IPS-NIHi7 (cell line): ENCODE data around the gene COL20A1.
"Not testable (repeated sequence)": the region's sequence is repeated elsewhere in the genome, so short reads cannot be mapped to it uniquely, and the experiment has no call there.

Source experiments
- DNase-seq: peaks from one replicate; pipeline ENCODE4 v3.0.0; 2012; ENCODE audit warnings: mixed read lengths; ENCODE audit errors: extremely low spot score

Gene COL20A1

DNA sequence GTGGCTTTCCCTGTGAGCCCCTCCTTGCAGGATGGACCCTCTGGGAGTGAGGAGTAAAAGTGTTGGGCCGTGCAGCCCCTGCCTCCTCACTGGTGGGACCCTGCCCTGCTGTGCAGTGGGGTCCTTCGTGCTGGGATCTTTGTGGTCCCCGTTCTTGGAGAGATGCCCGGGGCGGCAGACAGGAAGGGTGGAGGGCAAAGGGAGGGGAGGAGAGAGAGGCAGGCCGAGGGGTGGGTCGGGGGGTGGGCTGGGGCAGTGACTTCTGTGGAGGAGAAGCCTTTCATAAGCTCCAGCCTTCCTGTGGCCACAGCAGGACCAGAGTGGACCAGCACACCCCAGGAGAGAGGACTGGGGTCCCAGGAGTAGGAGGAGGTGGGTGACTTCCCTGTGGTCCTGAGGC lies at the start of gene COL20A1:
Gene COL20A1, plus strand, starts transcription at position 283 of the 400 bp plus-strand sequence. CDS start 1,922 bp downstream, outside the sequence.
- no peak for DNase-seq

DNA sequence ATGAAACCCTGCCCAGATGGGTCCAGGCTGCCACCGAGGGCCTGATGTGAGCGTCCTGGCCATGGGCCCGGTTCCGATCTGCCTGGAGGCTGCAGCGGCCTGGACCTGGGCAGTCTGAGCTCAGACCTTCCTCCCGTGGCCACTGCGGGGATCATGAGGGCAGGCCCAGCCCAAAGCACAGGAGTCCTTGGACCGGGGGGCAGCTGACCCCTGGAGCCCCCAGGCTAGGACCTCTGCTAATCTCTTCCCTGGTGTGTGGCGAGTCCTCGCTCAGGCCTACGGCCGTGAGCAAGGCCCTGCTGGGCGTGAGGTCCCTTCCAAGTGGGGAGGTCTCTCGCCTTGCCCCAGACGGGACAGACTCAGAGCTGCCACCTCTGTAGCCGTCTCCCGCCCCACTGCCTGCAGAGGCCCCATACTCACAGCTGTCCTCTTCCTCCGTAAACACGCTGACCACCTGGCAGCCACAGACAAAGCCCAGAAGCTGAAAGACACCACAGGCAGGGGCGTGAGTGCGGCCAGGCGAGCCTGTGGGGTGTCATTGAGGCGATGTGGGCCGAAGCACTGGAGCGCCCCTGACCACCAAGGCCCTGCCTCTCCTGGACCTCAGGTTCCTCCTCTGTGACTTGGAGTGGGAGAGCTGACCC lies 49.3 kb upstream of the COL20A1 start:
- DNase-seq: no peak

DNA sequence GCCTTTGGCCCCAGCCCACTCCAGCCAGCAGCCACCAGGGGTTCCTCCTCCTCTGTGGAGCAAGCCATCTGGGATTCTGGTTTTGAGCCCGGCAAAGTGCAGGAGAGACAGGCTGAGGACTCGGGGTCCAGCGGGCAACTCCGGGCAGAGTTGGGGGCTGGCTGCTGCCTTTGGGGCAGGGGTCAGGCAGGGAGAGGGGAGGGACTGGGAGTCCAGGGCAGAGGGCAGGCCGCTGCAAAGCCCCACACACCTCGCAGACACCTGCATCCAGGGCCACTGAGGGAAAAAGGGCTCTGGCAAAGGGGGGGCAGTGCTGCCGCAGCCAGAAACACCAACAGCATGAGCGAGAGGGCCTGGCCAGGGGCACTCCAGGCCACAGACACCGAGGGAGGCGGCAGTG lies 48.5 kb upstream of the COL20A1 start:
- no peak for DNase-seq

DNA sequence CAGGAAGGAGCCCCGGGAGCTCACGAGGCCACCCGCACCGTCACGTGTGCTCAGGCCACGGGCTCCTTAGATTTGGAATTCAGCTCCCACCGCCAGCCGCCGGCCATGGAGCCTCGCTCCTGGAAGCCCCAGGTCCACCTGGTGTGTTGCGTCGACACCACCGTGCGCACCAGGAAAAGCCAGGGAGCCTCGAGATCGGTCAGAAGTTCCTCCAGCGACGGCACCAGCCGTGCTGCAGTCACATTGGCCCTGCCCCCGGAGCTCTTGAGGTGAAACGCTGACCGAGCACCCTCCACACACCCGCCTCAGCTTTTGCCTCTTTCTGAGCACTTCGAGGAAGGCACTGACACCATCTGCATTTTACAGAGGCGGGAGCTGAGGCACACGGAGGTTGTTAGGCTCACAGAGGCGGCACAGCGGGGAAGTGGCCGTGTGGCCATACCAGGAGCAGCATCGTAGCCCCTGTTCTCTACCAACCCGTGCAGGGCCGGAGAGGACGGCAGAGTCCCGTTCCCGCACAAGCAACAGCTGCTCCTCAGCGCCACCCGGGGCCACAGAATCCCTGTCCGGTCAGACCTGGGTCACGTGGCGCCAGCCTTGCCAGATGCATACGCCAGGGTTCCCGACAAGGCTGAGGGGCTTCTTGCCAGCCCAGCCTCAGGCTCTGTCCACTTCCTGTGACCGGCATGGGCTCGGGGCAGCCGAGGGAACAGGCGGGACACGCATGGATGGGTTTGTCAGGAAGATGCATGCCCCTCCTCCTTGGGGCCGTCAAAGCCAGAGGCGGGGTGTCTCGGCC lies 46.3 kb upstream of the COL20A1 start:
- peak; percentile 49 for DNase-seq

DNA sequence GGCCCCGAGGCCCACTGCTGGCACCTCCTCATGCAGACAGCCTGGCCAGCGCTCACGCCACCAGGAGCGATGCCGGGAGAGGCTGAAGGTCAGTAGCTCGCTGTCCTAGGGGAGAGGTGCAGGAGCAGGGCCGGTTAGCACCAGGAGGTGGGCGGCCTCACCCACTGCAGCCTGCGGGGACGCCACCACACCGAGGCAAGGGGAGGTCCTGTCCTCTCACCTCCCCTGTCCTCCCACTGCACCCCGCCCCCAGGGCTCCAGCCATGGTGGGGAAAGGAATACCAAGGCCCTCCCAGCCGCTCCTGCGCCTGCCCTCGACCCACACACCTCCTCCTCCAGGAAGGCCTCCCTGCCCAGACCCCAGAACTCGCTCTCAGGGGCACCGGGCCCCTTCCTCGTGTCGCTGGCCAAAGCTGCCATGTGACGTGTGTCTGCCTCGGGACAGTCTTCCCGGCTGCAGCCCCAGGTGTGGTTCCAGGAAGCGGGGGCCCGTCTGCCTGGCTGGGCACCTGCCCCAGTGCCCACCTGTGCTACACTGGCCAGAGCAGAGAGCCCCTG lies 45.2 kb upstream of the COL20A1 start:
- no peak for DNase-seq

DNA sequence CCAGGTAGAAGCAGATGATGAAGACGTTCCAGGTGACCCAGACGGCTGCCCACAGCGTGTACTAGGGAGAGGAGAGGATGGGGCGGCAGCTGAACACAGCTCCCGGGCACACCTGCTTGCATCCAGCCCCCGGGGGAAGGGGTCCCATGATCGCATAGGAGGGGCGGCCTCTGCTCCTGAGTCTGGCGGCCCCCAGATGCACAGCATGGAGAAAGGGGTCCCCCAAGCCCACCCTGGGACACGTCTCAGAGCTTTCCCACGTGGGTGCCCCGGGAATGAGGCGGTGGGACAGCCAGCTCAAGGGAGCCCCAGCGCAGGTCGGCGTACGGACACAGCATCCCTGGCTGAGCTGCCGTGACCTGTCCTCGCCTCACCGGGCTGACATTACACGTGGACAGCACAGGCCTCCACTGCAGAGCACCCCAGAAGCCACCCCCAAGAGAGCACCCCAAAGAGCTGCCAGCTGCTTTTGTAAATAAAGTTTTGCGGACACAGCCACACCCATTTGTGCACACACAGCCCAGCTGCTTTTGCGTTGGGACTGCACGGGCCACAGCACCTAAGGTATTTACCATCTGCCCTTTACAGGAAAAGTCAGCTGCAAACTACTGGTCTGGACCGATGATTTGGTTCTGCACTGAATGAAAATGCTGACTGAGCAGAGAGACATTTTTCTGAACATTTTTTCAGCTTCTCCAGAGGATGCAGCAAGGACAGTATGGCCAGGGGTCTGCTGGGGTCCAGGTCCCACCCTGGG lies 44.0 kb upstream of the COL20A1 start:
- DNase-seq: no peak

DNA sequence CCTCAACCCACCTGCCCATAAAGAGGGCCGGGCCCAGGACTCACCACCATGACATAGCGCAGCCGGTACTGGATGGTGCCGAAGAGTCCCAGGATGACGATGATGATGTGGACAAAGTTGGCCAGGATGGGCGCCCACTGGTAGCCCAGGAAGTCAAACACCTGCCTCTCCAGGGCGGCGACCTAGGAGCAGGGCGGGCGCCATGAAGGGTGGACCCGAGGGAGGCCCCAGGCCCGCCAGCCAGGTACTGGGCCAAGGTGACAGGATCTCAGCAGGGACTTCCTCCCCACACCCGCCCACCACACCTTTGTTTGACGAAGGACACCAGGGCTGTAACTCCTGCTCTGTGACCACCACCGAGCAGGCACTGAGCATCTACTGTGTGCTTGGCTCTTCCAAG lies 43.1 kb upstream of the COL20A1 start:
- DNase-seq: no peak

DNA sequence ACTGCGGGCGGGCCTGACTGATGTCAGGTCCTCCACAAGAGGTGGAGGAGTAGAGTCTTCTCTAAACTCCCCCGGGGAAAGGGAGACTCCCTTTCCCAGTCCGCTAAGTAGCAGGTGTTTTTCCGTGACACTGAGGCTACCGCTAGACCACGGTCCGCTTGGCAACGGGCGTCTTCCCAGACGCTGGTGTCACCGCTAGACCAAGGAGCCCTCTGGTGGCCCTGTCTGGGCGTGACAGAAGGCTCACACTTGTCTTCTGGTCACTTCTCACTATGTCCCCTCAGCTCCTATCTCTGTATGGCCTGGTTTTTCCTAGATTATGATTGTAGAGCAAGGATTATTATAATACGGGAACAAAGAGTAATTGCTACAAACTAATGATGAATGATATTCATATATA lies 41.6 kb upstream of the COL20A1 start:
- DNase-seq: not testable (repeated sequence)

DNA sequence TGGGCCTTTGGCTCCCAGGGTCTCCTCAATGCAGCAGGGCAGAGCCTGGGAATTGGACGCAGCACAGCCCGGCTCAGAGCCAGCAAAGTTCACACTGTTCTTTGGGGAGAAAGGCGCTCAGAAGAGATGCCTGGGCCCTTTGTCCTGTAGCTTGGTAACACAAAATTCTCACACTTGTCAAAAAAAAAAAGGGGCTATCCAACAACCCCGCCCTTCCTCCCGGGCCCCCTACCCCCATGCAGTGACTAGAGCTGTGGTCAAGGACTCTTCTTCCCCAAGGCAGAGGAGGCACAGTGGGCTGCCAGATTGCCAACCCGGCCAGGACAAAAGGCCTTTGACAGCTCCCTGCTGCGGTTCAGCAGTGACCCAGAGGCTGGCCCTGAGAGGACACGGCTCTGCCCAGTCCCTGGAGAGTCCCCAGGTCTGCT lies 40.7 kb upstream of the COL20A1 start:
- DNase-seq: no peak

DNA sequence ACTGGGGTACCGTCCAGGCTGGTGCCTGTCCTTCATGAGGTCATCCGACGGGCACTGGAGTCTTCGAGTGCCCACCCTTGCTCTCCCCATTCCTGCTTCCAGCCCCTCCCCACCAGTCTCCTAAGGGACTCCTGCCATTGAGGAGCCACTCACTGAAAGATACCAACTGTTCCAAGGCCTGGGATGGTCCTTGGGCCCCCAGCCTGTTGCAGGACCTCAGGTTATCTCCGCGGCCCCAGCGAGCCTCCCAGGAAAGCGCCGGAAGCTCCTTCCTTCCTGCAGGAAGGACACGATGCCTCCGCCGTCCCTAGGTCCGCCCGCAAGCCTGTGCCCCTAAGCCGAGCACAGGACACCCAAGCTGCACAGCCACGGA lies 39.9 kb upstream of the COL20A1 start:
- DNase-seq: no peak

DNA sequence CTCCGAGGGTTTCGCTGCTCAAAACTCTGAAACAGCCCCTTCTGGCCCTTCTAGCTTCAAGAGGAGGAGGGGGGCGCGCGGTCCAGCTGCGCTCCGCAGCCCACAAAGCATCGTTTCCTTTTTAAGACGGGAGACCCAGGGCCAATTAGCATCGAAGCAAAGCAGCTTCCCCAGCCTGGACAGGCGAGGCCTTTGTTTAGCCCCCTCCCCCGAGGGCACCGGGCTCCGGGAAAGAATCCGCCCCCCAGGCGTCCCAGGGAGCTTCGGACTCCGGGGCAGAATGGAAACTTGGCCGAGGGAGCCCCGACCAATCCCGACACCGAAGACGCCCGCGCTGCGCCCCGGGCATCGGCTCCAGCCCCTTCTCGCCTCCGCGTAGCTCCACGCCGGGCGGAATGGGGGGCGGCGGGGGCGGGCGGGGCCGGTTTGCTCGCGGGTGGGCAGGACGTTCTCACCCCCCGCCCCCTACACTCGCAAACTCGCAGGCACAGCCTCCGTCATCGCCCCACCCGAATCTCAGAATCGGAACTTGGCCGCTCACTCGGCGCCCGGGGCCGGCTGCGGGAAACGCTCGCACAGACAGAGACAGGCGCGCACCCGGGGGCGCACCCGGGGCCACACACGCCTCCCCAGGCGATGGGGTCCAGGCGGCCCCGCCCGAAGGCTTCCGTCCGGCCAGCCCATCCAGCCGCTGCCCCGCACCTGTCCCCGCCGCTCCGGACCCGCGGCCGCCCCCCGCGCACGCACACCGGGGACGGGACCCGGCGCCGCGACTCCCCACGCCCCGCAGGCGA lies 39.4 kb upstream of the COL20A1 start:
- peak; percentile 85 for DNase-seq

DNA sequence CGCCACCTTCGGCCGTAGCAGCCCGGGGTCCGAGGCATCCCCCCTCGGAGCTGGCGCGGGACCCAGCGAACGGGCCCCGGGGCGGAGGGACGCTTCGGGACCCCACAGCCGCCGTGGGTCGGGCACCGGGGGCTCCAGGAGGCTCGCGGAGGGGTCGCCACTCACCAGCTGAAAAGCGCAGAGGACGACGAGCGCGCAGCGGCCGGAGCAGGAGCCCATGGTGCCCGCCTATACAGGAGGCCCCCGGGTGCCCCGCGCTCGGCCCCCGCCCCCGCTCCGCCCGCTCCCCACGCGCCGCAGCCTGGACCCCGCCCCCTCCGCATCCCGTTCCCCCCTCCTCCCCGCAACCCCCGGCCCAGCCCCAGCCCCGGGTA lies 38.8 kb upstream of the COL20A1 start, which contains the start of gene NKAIN4:
Gene NKAIN4, minus strand, starts transcription at position 232 of the 374 bp plus-strand sequence. Its CDS starts 13 bp downstream, at position 219.
- no peak for DNase-seq

DNA sequence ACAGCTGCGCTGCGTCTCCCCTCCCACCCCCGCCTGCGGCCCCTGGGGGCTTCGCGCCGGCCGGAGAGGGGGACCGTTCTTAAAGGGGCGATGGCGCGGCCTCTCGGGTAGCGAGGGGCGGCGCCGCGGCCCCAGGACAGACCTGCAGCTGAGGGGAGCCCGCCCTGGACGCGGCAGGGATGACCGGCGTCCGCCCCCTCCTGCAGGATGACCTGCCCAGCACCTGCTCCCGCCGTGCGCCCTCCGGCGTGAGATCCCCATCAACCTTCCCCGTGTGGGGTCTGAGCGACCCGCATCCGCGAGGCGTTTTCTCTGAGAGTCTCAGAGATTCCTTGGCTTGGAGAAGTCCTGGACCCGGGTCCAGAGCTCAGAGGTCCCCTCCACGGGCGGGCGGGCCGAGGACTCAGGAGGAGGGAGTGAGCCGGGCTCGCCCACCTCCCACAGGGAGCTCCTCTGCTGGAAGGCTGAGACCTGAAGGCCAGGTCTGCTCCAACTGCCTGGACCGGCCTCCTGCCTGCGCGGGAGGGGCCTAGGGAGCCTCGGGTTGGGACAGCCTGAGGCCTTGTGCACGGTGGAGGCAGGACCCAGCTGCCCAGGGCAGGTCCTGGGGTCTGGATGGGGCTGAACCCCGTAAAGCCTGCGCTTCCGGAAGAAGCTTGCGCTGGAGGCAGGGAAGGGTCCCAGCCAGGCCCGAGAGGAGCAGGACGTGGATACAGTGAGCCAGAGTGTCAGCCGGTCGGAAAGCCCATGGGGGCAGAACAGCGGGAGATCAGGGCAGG lies 38.2 kb upstream of the COL20A1 start:
- DNase-seq: peak; percentile 67

DNA sequence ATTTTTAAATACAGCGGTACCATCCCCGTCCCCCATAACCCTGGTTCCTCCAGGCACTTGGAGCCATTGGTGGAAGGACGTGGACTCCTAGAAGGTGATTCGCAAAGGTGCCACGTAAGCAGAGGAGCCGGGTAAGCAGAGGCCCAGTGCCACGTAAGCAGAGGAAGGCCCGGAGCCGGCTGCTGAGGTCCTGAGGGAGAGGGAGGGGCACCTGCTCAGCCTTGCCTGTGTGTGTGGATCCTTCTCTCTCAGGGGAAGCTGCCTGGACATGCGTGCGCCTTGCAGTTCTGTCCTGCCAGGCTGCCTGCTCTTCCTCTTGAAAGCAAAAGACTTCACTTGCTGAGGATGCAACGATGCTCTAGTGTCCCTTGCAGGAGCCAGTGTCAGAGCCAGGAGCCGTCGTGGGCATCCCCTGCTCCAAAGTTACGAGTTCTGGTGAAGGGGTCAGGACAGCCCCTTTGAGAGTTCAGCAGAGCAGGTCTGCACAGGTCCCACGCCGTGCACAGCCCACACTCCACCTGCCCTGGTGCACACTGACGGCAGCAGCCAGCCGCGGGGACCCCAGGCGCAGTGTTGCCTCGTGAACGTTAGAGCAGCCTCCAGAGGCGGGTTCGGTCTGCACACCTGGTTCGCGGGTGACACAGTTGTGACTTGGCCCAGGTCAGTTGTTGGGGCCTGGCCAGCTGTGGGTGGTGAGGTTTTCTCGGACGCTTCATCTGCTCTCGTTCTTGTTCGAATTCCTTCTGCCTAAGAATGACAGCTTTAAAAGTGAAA lies 36.9 kb upstream of the COL20A1 start:
- DNase-seq: no peak

DNA sequence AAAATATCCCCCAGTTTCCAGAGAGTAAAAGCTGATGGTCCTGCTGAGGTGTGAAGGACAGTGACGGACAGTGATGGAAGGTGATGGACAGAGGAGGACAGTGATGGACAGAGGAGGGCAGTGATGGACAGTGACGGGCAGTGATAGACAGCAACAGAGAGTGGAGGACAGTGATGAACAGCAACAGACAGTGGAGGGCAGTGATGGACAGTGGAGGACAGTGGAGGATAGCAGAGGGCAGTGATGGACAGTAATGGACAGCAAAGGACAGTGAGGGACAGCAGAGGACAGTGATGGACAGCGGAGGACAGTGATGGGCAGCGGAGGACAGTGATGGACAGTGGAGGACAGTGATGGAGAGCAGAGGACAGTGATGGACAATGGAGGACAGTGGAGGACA lies 36.0 kb upstream of the COL20A1 start:
- DNase-seq: no peak

DNA sequence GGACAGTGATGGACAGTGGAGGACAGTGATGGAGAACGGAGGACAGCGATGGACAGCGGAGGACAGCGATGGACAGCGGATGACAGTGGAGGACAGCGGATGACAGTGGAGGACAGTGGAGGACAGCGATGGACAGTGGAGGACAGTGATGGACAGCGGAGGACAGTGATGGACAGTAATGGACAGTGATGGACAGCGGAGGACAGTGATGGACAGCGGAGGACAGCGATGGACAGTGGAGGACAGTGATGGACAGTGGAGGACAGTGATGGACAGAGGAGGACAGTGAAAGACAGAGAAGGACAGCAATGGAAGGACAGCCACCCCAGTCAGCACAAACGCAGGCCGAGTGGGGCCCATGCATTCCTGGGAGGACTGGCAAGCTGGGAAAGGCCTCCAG lies 35.4 kb upstream of the COL20A1 start:
- DNase-seq: no peak

DNA sequence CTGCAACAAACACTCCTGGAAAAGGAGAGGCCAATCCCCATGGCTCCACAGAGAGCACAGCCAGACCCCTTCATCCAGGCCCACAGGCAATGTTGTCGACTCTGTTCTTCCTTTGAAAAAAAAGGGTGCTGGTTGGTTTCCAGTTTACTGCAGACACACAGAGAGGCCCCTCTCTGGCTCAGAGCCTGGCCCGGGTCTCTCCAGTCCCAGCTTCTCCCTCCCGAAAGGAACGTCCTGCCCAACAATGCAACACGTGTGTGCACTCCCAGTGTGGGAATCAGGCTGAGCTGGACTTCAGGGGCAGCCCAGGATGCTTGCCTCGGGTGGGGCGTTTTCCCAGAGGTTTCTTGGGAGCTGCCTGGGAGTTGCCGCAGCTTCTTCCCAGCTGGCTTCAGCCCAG lies 34.2 kb upstream of the COL20A1 start:
- no peak for DNase-seq

DNA sequence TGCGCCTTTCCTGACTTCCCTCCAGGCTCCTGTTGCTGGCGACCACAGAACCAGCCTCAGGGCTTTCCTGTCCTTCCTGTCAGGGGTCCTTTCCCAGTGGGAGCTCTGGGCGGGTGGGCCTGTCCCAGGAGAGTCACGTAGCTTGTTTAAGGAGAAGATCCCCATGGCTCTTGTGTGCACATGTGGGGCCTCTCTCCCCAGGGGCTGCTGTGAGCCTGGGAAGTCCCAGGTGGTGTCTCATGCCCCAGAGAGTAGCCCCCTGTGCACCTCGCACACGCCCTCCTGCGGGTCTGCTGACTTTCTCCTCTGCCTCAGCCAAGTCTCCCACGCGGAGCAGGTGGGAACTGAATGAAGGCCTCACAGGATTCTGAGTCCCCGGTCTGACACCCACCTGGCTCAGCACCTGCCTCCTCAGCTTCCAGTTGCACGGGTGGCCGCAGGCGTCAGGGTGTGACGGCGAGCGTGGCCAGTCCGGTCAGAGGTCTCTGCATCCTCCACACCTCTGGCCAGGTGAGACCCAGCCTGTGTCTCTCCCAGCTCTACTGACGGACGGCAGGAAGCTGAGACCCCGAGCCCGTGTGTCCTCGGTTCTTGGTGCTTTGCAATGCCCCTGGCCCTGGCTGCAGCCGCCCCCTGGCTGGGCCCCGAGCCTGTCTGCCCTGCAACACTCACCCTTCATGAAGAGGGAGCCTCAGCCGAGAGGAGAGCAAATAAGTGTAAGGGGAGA lies 33.1 kb upstream of the COL20A1 start:
- no peak for DNase-seq

DNA sequence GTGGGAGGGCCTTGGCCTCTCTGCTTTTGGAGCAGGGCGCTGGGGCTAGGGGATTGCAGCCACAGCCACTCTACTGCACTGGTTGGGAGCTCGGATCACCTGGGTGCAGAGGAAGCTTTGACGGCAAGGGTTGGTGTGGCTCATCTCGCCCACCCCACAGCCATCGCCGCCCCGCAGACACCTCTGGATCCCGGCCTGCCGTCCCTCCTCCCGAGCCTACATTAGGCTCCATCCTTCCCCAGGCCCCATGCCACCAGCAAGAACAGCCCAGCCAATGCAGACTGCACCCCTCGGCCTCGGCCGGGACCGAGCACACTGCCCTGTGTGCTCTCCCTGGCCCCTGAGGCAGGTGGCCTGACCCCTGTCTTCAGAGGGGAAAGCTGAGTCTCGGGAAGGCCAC lies 32.5 kb upstream of the COL20A1 start:
- DNase-seq: no peak
